KBM-7 (cell line): ENCODE results near the gene WDR18.

Experiments used
- DNase-seq: peaks from one replicate; pipeline ENCODE4 v3.0.0-alpha.2; 2015
- in situ Hi-C: fragments of 300-500 bp; cut with MboI; formaldehyde crosslinking; loops from 2 replicates; pipeline ENCODE4 v1.14.3; 2020; ENCODE audit warnings: low sequenced_read_pairs, low pct_unique_long_range_greater_than_20kb, mixed read lengths

WDR18 gene, protein sequence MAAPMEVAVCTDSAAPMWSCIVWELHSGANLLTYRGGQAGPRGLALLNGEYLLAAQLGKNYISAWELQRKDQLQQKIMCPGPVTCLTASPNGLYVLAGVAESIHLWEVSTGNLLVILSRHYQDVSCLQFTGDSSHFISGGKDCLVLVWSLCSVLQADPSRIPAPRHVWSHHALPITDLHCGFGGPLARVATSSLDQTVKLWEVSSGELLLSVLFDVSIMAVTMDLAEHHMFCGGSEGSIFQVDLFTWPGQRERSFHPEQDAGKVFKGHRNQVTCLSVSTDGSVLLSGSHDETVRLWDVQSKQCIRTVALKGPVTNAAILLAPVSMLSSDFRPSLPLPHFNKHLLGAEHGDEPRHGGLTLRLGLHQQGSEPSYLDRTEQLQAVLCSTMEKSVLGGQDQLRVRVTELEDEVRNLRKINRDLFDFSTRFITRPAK

GRCh38 chr19:984165-984967, at the start of gene WDR18:
Gene WDR18, plus strand, starts transcription at chr19:984345. Its CDS starts 9 bp downstream, at chr19:984354.
- DNase-seq = peak; percentile 84
- in situ Hi-C loops = no loop called here

GRCh38 chr19:934865-935479, 49.2 kb upstream of the WDR18 start:
- no peak for DNase-seq
- in situ Hi-C loops = no loop called here

- no peak for DNase-seq
- in situ Hi-C loops = no loop called here
Measured at GRCh38 chr19:936175-936546, 48.0 kb upstream of the WDR18 start.

DNA sequence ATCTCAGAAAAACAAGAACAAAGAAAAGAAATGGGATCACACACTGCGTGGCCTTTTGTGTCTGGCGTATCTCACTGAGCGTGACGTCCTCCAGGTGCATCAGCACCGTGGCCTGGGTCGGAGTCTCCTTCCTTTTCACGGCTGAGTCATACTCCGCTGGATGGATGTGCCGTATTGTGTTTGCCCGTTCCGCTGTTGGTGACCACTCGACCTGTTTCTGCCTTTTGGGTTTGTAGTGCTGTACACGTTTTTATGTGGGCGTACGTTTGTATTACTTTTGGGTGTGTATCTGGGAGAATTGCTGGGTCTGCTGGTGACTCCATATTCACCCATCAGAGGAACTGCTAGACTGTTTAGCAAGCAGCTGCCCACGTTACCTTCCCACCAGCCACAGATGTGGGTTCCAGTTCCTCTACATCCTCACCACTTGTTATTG, 46.9 kb upstream of the WDR18 start:
- DNase-seq = no peak
- in situ Hi-C loops = no loop called here

GRCh38 chr19:938233-938923, 45.8 kb upstream of the WDR18 start:
- in situ Hi-C loops = no loop called here
- DNase-seq = no peak

GRCh38 chr19:939439-939838, 44.7 kb upstream of the WDR18 start:
- in situ Hi-C loops = no loop called here

GRCh38 chr19:939922-940321, 44.2 kb upstream of the WDR18 start:
- in situ Hi-C loops = no loop called here
- no peak for DNase-seq

More at GRCh38 chr19:939439-939838, 44.7 kb upstream of the WDR18 start:
- no peak for DNase-seq

- in situ Hi-C loops = no loop called here
- DNase-seq = no peak
Measured at GRCh38 chr19:940591-941291, 43.4 kb upstream of the WDR18 start.

DNA sequence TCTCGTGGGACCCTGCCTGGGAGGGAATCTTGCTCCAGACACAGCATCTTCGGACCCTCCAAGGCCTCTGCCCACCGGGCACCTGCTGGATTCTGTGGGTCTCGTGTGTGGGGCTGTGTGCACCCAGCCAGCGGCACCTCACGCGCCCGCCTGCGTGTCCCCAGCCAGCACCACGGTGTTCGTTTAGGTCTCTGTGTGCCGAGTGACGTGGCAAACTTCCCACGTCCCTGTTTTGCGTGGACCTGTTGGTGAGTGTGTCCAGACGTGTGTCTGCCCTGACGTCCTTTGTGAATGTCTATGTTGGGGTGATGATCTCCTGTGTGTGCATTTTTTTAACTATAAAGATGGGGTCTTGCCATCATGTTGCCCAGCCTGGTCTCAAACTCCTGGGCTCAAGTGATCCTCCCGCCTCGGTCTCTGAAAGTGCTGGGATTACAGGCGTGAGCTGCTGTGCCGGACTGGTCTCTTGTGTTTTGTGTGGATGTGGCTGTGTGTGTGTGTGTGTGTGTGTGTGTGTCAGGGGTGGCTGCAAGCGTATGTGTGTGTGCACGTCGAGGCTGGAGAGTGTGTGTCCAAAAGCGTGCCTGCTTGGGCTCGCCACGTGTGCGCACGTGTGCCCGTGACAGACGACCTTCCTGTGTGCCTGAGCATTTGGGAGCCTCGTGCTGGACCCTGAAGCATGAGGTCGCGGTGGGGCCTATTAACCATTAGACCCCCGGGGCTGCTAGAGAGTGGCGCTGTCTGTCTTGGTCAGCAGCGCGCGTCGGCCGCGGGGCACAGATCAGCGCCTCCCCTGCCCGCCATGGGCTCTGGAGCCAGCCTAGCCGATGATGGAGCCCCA, 42.6 kb upstream of the WDR18 start:
- no peak for DNase-seq
- in situ Hi-C loops = no loop called here

DNA sequence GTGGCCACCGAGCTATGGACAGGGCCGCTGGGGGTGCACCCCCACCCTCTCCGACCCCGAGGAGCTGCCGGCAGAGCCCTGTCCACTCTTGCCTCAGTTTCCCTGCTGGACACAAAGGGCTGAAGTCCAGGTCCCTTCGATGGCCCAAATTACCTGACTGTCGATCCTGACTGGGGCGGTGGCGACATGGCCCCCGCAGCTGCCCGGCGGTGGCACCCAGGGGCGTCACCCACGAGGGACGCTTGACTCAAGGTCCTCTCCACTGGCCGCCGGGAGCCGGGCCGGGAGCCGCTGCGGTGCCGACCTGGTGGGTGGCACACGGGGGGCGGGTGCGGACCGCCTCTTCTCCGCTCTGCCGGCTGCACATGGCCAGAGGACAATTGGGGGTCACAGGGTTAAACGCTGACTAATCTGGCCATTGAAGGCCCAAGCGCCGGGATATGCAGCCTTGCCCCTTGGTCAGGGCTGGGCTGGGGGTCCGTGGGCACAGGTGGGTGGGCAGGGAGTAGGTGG, 42.0 kb upstream of the WDR18 start:
- in situ Hi-C loops = no loop called here

GRCh38 chr19:943551-944170, 40.5 kb upstream of the WDR18 start:
- in situ Hi-C loops = no loop called here
- no peak for DNase-seq

More for the DNA sequence above, 42.0 kb upstream of the WDR18 start:
- no peak for DNase-seq

GRCh38 chr19:944171-944567, 40.0 kb upstream of the WDR18 start:
- peak; percentile 74 for DNase-seq
- in situ Hi-C loops = no loop called here

DNA sequence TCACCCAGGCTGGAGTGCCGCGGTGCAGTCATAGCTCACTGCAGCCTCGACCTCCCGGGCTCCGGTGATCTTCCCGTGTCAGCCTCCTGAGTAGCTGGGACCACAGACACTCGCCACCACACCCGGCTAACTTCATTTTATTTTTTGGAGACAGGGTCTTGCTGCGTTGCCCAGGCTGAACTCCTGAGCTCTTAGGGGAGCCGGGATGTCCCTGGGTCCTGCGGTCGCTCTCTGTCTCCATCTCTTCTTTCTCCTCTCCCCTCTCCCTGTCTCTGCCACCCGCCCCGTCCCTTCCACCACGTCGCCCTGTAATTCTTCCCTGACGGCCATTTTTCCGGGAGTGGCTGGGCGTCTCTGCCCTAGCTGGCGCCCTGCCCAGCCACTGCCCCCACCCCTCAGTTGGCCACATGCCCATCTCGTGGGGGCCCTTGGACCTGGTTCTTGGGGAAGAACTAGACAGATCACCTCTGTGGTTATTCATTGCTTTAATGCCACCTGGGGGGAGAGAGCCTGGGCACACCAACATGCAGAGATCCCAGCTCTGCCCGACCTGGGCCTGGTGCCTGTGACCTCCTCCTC, 39.4 kb upstream of the WDR18 start:
- in situ Hi-C loops = no loop called here
- DNase-seq = no peak

DNA sequence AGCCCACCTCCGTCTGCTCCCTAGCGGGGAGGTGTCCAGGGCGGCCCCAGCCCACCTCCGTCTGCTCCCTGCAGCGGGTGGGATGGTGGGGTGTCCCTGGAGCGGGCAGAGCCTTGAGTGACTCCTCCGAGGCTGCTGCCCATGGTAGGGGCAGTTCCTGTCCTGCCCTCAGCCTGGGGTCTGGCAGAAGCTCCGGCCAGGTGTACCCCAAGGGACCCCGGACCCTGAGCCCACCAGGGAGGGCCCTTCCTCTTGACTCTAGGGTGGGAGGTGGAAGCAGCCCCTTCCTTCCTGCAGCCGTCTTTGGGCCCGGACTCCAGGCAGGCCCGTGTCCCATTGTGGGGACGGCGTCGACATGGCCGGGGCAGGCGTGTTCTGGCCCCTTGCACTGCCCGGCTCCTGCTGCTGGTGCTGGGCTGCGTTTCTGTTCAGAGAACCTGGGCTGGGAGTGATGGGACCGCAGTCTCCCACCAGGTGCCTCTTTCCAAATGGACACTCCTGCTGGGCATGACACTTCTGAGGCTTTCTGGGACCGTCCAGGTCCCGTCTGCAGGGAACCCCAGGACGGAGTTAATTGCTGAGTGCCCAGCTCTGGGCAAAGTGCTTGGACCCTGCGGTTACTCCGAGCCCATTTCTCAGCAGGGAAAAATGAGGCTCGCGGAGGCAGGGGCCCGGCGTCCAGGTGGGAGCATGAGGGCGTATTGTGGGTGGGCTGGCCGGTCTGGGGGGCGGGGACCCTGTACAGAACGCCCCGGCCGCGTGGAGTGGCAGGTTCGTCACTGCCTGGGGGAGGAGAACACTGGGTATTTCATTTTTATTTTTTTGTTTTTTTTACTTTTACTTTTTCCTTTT, 38.5 kb upstream of the WDR18 start:
- in situ Hi-C loops = no loop called here
- DNase-seq = no peak

- DNase-seq = no peak
- in situ Hi-C loops = no loop called here
Measured at GRCh38 chr19:947090-947706, 36.9 kb upstream of the WDR18 start.
